NCI-H748 (cell line): ENCODE results near the gene BACH2.
"Not testable (repeated sequence)": the region's sequence is repeated elsewhere in the genome, so short reads cannot be mapped to it uniquely, and the experiment has no call there.

ENCODE experiments used
- DNase-seq: peaks from one replicate; lab custom pipeline; 2025; ENCODE audit not compliant: unreplicated experiment; lab: John Stamatoyannopoulos, UW

BACH2 gene

DNA sequence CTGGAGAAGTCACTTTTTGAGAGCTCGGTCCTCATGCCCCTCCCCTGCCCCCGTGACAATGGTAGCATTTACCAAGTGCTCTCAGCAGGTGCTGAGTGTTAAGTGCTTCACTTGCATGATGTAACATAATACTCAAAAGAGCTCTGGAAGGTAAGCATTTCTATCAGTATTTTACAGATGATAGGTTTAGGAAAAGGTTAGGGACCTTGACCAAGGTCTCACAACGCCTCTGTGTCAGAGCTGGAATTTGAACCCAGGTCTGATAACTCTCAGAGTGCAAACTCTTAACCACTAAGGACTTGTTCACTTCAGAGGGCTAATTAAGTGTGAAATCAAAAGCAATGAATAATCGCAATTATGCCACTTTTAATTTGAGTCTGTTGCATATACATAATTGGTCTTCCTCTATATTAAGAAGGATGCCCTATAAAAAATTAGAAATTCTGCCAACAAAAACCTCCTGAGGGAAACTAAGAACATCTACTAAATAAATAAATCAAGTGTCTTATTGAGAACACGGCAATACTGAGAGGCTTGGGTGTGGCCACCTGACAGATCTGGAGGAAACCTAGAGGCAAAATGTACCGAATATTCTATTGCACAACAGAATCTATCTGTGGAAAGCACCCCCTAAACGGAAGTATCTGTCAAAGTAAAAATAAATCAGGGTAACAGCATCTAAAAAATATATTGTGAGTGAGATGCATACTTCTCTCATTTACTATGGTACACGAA is 109.8 kb downstream of the BACH2 start:
- DNase-seq: peak; percentile 57

DNA sequence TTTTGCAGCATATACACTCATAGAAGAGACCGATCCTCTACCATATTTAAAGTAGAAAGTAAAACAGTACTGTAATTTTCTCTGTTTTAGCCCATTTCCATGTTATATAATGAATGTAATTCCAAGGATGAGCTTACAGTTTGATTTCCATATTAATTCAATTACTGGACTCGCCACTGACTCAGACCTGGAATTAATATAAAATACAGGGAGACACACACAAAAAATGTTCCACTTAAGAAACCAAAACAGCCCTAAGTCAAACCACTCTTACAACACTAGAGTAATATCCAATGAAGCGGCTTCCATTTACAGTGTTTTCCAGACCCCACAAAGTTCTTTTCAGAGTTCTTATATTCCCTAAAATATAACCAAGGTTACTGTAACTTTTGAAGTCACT is 110.6 kb downstream of the BACH2 start:
- no peak for DNase-seq

DNA sequence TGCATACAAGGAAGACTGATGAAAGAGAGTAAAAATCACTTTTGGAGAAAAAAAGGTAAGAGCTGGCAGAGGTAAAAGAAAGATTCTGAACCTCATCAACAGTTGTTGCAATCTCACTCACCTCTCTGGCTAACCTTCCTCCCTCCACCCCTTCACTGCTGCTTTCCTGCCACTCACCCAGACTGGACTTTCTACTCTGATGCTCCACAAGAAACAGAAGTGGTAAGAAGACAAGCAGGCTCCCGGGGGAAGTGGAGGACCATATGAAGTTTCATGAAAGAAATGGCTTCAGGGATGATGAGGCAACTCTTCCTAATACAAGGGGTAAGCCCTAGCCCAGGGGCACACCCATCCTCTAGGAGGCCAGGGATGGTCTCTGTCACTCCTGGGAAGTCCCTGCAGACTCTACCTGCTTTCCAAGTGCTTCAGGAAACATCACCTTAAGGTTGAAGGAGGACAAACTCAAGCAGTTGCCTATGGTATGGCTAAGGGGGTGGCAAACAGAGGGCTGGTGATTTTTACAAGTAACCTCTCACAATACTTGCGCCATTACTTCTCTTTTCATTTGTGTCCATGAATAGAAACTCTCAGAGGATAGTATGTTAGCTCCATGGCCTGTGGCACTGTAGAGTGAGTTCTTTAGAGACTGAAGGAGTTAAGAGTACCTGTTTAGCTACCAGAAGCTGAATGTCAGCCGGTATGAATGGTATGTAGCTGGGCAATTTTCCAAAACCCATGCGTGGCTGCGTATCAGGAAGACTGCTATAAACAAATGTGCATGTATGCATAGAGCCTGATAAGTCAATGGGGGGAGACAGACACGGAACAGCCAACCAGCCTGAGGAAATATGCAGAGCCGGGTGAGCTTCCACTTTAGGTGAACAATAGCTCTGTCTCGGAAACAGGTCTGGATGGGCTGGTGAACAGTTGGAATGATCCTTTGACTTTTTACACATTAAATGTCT is 112.0 kb downstream of the BACH2 start:
- peak; percentile 10 for DNase-seq

DNA sequence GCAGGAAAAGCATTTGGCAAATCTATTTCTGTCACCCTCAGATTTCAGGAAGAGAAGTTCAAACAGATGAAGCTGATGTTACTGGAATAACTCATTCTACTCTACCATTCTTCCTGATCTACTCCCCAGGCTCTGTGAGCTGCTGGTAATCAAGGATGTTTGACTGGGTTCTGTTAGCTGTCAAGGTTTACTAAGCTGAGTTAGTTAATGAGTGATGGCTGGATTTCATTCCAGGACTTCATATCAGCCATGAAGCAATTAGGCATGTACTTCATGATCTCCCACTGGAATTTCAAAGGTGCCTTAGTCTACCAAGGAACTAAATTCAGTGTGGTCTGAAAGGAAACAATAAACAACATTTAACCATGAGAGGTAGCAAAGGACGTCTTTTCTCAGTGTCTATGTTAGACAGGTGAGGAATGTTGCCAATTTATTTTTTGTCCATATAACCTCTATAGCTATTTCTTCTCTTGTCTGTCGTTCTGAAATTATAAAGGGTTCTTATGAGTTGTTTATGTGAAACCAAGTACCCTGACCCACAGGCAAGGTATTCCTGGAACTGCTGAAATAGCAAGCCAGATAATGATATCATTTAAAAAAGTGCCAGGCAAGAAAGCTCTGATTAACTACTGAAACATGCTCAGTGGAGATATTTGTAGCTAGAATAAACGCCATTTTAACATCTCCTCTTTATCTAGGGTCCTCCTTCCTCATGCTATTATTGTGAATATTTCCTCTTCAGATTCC is 112.9 kb downstream of the BACH2 start:
- DNase-seq: no peak

DNA sequence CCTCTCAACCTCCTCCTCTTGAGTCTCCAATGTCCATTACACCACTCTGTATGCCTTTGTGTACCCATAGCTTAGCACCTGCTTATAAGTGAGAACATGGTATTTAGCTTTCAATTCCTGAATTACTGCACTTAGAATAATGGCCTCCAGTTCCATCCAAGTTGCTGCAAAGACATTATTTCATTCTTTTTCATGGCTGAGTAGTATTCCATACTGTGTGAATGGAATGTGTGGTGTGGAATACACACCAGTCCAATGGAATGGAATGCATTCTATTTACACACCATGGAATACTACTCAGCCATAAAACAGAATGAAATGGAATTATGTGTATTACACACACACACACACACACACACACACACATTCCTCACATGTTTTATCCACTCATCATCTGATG is 116.1 kb downstream of the BACH2 start:
- no peak for DNase-seq

DNA sequence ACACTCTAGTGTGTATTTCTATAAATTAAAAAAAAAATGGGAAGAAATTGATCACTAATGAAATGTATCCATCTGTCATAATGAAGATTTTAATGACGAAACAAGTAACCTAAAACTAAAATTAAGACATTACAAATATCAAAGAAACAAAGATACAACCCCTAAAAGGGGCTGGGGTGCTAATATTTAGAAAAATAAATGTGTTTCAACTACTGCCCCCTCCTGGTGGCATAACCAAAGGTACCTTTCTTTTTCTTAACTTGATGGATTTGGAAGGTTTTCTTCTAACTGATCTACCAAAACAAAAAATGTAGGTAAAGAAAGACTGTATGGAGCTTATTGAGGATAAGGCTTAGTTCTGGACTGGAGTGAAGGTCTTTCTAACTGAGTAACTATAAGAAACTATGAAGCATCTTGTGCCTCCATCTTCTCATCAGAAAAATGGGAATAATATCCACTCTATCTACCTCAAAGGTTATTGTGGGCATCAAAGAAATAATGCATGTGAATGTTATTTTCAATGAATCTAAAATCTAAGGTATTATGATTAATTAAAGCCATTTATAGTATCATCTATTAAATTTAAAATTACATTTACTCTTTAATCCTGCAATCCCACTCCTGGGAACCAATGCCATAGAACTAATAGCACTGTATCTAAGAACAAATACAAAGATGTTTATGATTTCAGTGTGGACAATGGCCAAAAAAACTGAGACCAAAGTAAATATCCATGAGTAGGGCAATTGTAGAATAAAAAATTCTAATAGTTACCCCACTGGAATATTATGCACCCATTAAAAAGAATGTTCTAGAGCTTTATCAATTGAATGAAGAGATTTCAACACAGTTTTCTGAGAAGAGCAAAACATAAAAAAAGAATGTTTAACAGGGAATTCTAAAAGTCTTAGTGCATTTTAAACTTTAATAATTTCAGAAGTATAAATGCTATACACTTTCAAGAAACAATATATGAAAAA is 117.2 kb downstream of the BACH2 start:
- no peak for DNase-seq

DNA sequence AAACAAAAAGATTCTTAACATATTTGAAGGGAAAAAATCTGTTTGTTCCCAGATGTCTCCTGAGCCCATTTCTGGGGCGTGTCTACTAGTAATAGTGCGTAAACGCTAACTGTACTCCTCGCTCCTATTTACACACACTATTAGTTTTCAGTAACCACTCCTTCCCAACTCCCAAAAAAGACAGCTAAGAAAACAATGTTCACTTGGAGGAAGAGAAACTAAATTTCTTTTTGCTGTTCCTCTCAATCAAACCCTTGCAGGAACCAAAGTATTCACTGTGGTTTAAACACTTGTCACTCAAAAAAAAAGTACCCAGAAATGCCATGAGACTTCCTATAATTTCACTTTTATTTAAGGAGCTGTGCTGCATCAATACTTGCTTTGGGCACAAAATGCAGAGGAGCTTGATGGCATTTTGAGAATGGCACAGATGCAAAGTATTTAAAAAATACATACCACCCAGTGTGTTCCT is 118.2 kb downstream of the BACH2 start:
- no peak for DNase-seq

DNA sequence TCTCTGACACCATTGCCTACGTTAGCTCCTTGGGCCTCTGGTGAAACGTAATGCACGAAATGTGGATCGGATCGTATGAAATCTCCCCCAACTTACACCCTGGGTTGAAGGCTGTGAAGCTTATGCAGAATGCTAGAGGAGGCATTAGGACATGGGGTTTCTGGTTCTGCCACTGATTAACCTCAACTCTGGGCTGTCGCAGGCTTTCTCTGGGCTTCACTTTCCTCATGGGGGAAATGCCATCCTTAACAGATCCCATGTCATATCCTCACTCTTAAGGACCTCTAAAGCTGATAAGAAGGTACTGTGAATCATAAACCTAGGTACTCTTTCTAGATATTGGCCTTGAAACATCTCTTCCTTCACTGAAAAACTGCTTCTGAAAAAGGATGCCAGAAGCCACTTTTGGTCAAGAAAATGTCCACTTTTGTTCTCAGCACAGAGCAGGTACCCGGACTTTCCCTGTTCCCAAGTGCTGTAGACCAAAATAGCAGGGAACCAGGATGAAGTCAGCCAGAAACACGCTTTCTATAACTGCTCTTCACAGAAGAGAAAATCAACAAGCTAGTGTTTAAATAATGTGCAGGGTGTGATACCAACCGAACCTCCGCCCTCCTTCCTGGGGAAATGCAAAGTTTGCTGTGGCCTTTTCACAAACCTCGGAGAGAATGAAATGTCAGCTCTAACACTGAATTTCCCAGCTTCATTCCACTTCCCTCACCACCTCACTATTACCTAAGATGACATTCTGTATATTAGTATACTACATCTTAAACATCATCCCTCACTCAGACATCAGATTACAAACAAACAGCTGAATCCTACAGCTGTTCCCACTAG is 118.9 kb downstream of the BACH2 start:
- DNase-seq: no peak

DNA sequence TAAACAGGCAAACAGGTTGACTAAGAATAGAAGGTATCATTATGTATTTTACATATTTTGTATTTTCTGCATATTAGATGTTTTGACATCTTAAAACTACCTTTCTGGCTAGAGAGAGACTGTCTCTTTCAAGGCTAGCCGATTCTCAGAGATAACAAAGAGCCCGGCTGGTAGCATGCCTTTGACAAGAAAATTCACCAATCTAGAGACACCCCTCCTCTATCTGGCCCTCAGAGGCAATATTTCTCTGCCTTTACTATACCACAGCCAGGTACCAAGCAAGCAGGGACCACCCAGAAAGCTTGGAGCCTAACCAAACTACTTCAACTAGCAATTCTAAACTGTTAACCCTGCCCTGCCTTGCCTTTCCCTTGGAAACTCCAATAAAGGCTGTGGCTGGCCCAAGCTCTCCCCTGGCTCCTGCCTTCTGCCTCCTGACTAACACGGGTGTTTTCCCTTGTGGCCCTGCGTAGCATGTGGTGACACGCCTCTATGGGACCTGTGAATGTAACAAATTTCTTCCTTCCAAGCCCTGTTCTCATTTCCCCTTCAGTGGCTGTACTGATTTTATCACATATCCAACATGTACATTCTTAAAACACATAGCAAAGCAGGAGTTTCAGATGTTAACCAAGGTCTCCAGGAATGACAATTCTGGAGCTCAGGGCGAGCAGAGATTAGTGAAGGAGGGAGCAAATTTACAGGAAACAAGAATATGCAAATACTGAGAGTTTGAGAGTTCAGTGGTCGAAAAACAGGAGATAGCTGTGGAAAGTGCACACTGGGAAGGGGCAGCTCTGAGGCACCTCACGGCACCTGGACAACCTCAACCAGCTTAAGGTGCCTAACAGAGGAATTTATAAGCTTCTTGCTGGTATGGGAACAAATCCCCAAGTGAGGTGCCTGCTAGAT is 120.8 kb downstream of the BACH2 start:
- DNase-seq: no peak

DNA sequence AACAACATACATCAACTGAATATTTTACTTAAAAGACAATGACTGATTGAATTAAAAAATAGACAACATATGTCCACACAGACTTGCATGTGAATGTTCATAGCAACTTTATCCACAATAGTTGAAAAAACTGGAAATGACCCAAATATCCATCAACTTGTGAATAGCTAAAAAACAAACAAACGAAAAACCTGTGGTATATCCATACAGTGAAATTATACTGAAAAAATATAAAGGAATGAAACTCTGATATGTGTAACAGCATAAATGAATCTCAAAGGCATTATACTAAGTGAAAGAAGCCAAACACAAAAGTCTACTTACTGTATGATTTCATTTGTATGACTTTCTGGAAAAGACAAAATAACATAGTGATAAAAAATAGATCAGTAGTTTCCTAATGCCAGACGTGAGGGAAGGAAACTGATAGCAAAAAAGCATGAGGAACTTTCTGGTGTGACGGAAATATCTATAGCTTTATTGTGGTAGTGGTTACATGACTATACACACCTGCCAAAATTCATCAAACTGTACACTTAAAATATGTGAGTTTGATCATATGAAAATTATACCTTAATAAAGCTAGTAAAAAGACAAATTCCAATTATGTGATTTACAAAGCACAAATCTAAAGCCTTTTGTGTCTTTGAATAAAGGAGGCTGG is 123.2 kb downstream of the BACH2 start:
- DNase-seq: no peak

DNA sequence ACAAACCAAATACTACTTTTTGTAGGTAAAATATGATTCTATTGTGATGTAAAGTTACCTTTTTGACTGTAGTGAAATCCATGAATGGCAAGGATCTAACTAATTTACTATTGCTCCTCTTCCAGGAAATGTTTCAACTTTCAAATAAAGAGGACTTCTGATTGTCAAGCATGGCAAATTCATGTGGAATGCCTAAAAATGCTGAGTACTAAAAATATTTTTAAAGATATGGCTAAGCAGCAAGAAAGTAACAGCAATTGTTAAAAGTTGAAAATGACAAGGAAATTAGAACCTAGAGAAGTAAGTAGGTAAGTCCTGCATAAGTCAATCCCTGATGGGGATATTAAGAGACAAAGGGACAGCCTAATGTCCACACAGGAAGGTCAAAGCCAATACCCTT is 126.0 kb downstream of the BACH2 start:
- DNase-seq: no peak

DNA sequence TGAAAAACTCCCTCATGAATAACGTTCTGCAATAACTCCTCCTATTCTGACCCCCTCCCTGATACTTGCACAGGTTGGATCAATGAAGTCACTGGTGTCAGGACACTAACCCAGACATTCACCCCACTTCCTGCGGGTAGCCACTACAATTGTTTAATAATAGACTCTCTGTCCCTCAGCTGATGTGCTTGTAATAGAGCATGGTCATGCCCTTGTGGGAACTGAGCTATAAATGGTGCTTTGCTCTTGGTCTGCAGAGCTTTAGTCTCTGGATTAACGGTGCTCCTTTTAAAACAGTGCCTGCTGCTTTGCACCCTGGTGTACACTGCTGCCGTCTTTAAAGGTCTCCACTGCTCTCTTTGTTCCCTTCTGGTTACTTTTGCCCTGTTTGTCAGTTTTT is 127.3 kb downstream of the BACH2 start:
- no peak for DNase-seq

DNA sequence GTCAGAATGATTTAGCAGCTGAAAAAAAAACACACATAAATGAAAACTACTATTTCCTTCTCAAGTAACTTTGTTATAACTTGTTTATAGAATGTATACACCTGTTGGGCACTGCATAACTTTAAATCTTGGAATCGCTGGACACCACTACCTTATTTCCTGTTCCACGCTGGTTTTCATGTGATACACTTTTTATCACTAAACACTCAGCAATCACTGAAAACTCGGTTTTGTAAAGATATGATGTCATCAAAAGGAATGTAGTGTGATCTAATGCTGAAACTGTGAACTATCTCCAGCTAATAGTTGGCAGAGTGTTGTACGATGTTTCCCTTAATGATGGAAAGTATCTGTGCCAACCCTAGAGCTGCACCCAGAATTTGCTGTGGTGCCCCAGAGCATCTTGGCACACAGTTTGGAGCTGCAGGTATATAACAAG is 127.9 kb downstream of the BACH2 start:
- no peak for DNase-seq

DNA sequence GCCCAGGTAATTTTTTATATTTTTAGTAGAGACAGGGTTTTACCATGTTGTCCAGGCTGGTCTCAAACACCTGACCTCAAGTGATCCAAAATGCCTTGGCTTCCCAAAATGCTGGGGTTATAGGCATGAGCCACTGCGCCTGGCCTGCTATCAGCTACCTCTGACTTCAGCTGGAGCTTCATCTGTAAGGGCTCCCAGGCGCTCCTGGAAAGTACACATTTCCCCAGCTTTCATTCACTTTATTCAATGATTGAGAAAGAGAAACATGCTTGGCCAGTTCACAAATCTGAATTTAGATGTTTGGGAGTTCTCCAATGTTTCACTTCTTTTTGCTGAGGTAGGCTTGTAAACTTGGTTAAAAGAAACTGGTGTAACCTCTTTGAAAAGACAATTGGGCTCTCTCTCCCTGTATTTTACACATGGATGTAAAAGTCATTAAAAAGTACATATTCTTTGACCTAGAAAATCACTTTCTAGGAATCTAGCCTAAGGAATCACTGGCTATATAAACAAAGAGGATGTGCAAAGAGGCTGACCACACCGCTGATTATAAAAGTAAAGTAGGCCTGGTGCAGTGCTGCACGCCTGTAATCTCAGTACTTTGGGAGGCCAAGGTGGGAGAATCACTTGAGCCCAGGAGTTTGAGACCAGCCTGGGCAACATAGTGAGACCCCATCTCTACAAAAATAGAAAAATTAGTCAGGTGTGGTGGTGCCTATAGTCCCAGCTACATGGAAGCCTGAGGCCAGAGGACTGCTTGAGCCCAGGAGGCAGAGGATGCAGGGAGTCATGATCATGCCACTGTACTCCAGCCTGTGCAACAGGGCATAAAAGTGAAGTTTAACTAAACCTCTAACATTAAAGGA is 128.9 kb downstream of the BACH2 start:
- DNase-seq: no peak

DNA sequence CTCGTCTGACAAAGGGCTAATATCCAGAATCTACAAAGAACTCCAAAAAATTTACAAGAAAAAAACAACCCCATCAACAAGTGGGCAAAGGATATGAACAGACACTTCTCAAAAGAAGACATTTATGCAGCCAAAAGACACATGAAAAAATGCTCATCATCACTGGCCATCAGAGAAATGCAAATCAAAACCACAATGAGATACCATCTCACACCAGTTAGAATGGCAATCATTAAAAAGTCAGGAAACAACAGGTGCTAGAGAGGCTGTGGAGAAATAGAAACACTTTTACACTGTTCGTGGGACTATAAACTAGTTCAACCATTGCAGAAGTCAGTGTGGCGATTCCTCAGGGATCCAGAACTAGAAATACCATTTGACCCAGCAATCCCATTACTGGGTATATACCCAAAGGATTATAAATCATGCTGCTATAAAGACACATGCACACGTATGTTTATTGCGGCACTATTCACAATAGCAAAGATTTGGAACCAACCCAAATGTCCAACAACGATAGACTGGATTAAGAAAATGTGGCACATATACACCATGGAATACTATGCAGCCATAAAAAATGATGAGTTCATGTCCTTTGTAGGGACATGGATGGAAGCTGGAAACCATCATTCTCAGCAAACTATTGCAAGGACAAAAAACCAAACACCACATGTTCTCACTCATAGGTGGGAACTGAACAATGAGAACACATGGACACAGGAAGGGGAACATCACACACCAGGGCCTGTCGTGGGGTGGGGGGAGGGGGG is 130.3 kb downstream of the BACH2 start:
- not testable (repeated sequence) for DNase-seq
